ENCODE results near the gene PKHD1.

GRCh38 chr6:51959744-51960383 lies 127.5 kb downstream of the PKHD1 start:
- TF ChIP-seq CBX8 (IDR thresholded peaks at IDR 0.05; ENCODE audit: borderline replicate concordance, low read depth, low read length) = no peak
- TF ChIP-seq, protein P1, sequence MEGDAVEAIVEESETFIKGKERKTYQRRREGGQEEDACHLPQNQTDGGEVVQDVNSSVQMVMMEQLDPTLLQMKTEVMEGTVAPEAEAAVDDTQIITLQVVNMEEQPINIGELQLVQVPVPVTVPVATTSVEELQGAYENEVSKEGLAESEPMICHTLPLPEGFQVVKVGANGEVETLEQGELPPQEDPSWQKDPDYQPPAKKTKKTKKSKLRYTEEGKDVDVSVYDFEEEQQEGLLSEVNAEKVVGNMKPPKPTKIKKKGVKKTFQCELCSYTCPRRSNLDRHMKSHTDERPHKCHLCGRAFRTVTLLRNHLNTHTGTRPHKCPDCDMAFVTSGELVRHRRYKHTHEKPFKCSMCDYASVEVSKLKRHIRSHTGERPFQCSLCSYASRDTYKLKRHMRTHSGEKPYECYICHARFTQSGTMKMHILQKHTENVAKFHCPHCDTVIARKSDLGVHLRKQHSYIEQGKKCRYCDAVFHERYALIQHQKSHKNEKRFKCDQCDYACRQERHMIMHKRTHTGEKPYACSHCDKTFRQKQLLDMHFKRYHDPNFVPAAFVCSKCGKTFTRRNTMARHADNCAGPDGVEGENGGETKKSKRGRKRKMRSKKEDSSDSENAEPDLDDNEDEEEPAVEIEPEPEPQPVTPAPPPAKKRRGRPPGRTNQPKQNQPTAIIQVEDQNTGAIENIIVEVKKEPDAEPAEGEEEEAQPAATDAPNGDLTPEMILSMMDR (IDR thresholded peaks at IDR 0.05; ENCODE audit: control extremely low read depth in 1 of 3, insufficient read depth in 1 of 3, low read depth in 1 of 3, low read length in 3 of 3) = peak; percentile 73 to 93 (median 92)
- no peak for TF ChIP-seq YY1 (IDR thresholded peaks at IDR 0.05; ENCODE audit: low read depth, low read length)
- TF ChIP-seq, protein P2, sequence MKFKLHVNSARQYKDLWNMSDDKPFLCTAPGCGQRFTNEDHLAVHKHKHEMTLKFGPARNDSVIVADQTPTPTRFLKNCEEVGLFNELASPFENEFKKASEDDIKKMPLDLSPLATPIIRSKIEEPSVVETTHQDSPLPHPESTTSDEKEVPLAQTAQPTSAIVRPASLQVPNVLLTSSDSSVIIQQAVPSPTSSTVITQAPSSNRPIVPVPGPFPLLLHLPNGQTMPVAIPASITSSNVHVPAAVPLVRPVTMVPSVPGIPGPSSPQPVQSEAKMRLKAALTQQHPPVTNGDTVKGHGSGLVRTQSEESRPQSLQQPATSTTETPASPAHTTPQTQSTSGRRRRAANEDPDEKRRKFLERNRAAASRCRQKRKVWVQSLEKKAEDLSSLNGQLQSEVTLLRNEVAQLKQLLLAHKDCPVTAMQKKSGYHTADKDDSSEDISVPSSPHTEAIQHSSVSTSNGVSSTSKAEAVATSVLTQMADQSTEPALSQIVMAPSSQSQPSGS (IDR thresholded peaks at IDR 0.05; ENCODE audit: low read length) = no peak
- TF ChIP-seq BRCA1 (IDR thresholded peaks at IDR 0.05; ENCODE audit: low read depth, low read length) = no peak
- TF ChIP-seq POLR2A (IDR thresholded peaks at IDR 0.05; ENCODE audit: control extremely low read depth in 1 of 2, low read depth in 2 of 2, low read length in 2 of 2) = no peak
- TF ChIP-seq TAF1 (IDR thresholded peaks at IDR 0.05; ENCODE audit: low read depth, low read length) = no peak
- no peak for TF ChIP-seq SUZ12 (IDR thresholded peaks at IDR 0.05; ENCODE audit: low read length)
- TF ChIP-seq, protein P3, sequence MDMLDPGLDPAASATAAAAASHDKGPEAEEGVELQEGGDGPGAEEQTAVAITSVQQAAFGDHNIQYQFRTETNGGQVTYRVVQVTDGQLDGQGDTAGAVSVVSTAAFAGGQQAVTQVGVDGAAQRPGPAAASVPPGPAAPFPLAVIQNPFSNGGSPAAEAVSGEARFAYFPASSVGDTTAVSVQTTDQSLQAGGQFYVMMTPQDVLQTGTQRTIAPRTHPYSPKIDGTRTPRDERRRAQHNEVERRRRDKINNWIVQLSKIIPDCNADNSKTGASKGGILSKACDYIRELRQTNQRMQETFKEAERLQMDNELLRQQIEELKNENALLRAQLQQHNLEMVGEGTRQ (IDR thresholded peaks at IDR 0.05; ENCODE audit: low read length) = no peak
- TF ChIP-seq EZH2 (IDR thresholded peaks at IDR 0.05; ENCODE audit: low read depth, low read length, severe bottlenecking) = no peak
- TF ChIP-seq POU5F1 (IDR thresholded peaks at IDR 0.05; ENCODE audit: low read depth, low read length) = no peak

All from H1 (cell line).